Spleen (tissue), 11 donors: ENCODE results near the gene TRABD2B. TPM values are rescaled to one million over a fixed set of nuclear protein-coding genes. Genes with fewer than 3 reads are reported as not detected.
A peak's percentile ranks its signal among the peaks of the same experiment; 100 is the strongest.

Source experiments
- DNase-seq: peaks from one replicate; pipeline ENCODE4 v3.0.0-alpha.2; 2020
- H3K27ac ChIP-seq, 8 donors: fragments of 200-600 bp; sonication (generic) in 7 of 8; 1 replicate in 4 of 8; 2 replicates in 4 of 8; pipeline versions ENCODE4 v1.5.0 to v1.8.0; 2016 to 2021; ENCODE audit warnings: inconsistent platforms in 4 of 8, mild to moderate bottlenecking in 4 of 8, moderate library complexity in 1 of 8
- H3K27me3 ChIP-seq, 7 donors: fragments of 200-600 bp; sonication (generic) in 6 of 7; replicated peaks in 1 of 7; 1 replicate in 4 of 7; 2 replicates in 3 of 7; pipeline versions ENCODE4 v1.5.0 to v1.8.0; 2016 to 2021; ENCODE audit warnings: inconsistent platforms in 3 of 7, mild to moderate bottlenecking in 1 of 7
- H3K36me3 ChIP-seq, 6 donors: fragments of 200-600 bp; sonication (generic) in 5 of 6; 1 replicate in 4 of 6; 2 replicates in 2 of 6; pipeline versions ENCODE4 v1.5.0 to v1.8.0; 2016 to 2021; ENCODE audit warnings: inconsistent platforms in 2 of 6
- H3K4me1 ChIP-seq, 6 donors: fragments of 200-600 bp; sonication (generic) in 5 of 6; 1 replicate in 3 of 6; 2 replicates in 3 of 6; pipeline versions ENCODE4 v1.5.0 to v1.8.0; 2016 to 2021; ENCODE audit warnings: inconsistent platforms in 3 of 6
- H3K4me3 ChIP-seq, 8 donors: fragments of 200-600 bp; sonication (generic) in 7 of 8; 1 replicate in 4 of 8; 2 replicates in 4 of 8; pipeline versions ENCODE4 v1.5.0 to v1.8.0; 2016 to 2021; ENCODE audit warnings: inconsistent platforms in 4 of 8, mild to moderate bottlenecking in 4 of 8, moderate library complexity in 2 of 8
- H3K9me3 ChIP-seq, 8 donors: fragments of 200-600 bp; sonication (generic) in 7 of 8; 1 replicate in 4 of 8; 2 replicates in 4 of 8; pipeline versions ENCODE4 v1.5.0 to v1.8.0; 2016 to 2021; ENCODE audit warnings: inconsistent platforms in 4 of 8
- POLR2A ChIP-seq, 3 donors: fragments of 450-650 bp; IDR thresholded peaks; one replicate each; pipeline ENCODE4 v1.5.1; 2017; ENCODE audit warnings: antibody characterized with exemption in 3 of 3, mild to moderate bottlenecking in 1 of 3
- POLR2AphosphoS5 ChIP-seq, 3 donors: sonication (generic); formaldehyde crosslinking; IDR thresholded peaks; one replicate each; pipeline ENCODE4 v1.5.1; 2017; ENCODE audit warnings: antibody characterized with exemption in 3 of 3
- WGBS, 5 donors: extraction: QIAGEN DNeasy Blood & Tissue Kit in 3 of 5; methylation state at CpG; one replicate each; pipeline versions ENCODE4 v1.1.5 to v1.1.7; 2013 to 2018; 5-methylcytosine and 5-hydroxymethylcytosine counted together
- intact Hi-C: fragments of 100-400 bp; cut with DNase I; formaldehyde crosslinking; loops from one replicate; pipeline ENCODE4 v1.15.0; 2023; ENCODE audit warnings: low total_unique reads
- polyA plus RNA-seq, 3 donors: library from polyadenylated mRNA; stranded (reverse); fragments of 200-250 nt; gene quantifications; one replicate each; pipeline ENCODE4 v1.2.1, GENCODE V29; 2013
- total RNA-seq, 7 donors: library from RNA; depleted of rRNA in 3 of 7; stranded (reverse); fragments of >200 nt in 3 of 7; fragmentation: NEBNext Ultra II Directional in 4 of 7; extraction: Animal tissue kit (Norgen Biotek cat#: 25700) in 4 of 7; gene quantifications; one replicate each; pipeline versions ENCODE4 v1.1.0 to v1.2.1, GENCODE V29; 2016 to 2021
- TF ChIP-seq, protein P1 (sequence below), 11 experiments: fragments of 200-600 bp in 7 of 11; fragments of 450-650 bp in 4 of 11; sonication (generic) in 4 of 11; IDR thresholded peaks in 8 of 11; conservative IDR thresholded peaks in 3 of 11; 1 replicate in 7 of 11; 2 replicates in 4 of 11; pipeline versions ENCODE4 v1.4.0 to v1.8.0; 2016 to 2021; ENCODE audit warnings: antibody characterized with exemption in 11 of 11, inconsistent platforms in 4 of 11, mild to moderate bottlenecking in 1 of 11
- donor health status: healthy with polysubstance abuse.
- donor health status: DM: no; HTN: no; CAD: no; lungs with moderate emphysema.
- donor health status: DM: no; HTN: no; CAD: no.
- donor health status: Bipolar disorder and iron deficiency.
- donor health status: healthy.
- donor health status: DM: no; HTN: no; CAD: no.
- donor health status: DM: yes; HTN: yes; CAD: no.

TRABD2B gene
- total and polyA plus RNA-seq, 10 donors: 0.11 to 3.5 (median 0.64) TPM

DNA sequence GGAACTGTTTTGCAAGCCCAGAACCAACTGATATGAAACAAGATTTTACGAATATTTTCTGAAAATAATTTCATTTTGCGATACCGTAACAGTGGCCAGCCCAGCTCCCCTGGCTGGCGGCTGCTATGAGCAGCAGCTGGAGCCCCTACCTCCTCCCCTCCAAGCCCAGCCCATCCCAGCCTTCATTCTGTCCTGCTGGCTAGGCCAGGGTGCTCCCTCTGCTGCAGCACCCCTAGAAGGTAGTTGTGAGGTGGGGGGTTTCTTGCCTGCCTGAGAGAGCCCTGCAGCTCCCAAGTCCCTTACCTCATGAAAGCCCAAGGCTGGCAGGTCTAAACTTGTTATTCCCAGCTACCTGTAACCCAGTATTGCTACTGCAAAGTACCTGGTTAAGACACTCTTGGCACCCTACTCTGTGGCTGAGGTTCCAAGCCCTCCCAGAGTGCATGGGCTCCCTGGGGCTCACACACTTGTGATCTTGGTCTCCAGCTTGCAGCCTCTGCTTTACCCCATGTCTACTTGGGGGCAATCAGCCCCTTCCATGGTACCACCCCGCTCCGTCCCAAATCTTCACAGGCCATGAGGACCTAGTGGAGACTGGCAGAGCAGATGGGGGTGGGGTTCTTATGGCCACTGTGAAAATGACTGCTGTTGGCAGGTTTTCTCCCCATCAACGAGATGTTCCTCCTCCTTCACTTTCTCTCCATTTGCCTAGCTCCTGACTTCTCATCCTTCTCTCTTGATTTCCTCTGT is 239.8 kb downstream of the TRABD2B start:
- intact Hi-C loops: no loop called here
- no peak for TF ChIP-seq POLR2A (IDR thresholded peaks at IDR 0.05)
- DNase-seq: peak; percentile 49
- no peak overlapping the region for H3K27ac ChIP-seq
- no peaks in the 10 kb centered on the region for H3K36me3 ChIP-seq
- 89 to 95% (median 90%) methylated on average over 7 of the region's 7 CpGs for WGBS, 5 donors
- no peaks in the 10 kb centered on the region for H3K9me3 ChIP-seq
- H3K4me3 ChIP-seq: no peak overlapping the region
- H3K27me3 ChIP-seq: peaks cover 0 to 38% (median 0%) of the 10 kb centered on the region in 7 donors
- H3K4me1 ChIP-seq: peaks cover 0 to 6% (median 0%) of the 10 kb centered on the region in 6 donors

DNA sequence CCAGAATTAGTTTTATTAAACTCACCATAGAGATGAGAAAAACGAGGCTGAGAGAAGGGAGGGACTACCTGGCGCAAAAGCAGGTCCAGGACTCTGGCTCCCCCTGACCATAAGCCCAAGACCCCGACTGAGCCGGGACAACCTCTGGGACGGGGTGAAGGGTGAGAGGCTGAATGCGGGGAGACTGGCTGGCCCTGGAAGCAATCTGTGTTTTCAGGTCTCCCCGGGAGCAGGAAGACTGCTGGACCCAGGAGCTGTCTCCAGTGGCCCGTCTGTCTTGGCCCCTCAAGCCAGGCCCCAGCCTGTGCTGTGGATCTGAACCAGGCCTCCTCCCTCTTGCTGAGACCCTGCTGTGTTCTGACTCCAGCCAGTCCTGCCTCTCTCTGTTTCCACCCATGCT is 240.8 kb downstream of the TRABD2B start:
- Histone ChIP-seq H3K9me3 (no peaks in the 10 kb centered on the region), H3K27ac (no peak overlapping the region), H3K4me1 (peaks cover 0 to 6% (median 0%) of the 10 kb centered on the region in 6 donors), H3K36me3 (no peaks in the 10 kb centered on the region), H3K27me3 (peaks cover 0 to 32% (median 0%) of the 10 kb centered on the region in 7 donors), H3K4me3 (no peak overlapping the region)
- peak; percentile 41 for DNase-seq
- intact Hi-C loops: no loop called here
- WGBS, 5 donors: 78 to 94% (median 88%) methylated on average over 8 of the region's 8 CpGs
- TF ChIP-seq POLR2A (IDR thresholded peaks at IDR 0.05) (no peak), POLR2AphosphoS5 (IDR thresholded peaks at IDR 0.05) (no peak)
- TF ChIP-seq, protein P1, sequence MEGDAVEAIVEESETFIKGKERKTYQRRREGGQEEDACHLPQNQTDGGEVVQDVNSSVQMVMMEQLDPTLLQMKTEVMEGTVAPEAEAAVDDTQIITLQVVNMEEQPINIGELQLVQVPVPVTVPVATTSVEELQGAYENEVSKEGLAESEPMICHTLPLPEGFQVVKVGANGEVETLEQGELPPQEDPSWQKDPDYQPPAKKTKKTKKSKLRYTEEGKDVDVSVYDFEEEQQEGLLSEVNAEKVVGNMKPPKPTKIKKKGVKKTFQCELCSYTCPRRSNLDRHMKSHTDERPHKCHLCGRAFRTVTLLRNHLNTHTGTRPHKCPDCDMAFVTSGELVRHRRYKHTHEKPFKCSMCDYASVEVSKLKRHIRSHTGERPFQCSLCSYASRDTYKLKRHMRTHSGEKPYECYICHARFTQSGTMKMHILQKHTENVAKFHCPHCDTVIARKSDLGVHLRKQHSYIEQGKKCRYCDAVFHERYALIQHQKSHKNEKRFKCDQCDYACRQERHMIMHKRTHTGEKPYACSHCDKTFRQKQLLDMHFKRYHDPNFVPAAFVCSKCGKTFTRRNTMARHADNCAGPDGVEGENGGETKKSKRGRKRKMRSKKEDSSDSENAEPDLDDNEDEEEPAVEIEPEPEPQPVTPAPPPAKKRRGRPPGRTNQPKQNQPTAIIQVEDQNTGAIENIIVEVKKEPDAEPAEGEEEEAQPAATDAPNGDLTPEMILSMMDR (IDR thresholded peaks at IDR 0.05 in 8 of 11, conservative IDR thresholded peaks at IDR 0.05 in 3 of 11): no peak

DNA sequence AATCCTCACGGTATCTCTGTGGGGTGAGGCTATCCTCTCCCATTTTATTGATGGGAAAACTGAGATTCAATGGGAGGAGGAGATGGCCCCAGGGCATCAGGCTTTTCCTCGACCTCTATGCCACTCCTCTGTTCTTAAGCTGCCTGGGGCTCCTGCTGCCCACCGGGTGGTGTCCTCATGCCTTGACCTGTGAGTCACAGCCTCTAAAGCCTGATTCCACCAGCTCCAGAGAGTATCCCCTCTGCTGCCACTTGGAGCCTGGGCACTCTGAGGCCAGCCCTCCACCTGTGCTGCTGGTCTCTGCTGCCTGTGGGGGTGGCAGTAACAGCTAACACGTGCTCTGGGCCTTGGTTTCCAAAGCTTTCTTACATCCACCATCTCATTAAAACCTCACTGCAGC is 241.2 kb downstream of the TRABD2B start:
- intact Hi-C loops: no loop called here
- no peak overlapping the region for H3K4me3 ChIP-seq
- WGBS, 5 donors: 69 to 84% (median 83%) methylated on average over 4 of the region's 4 CpGs
- peak; percentile 42 for DNase-seq
- peaks cover 0 to 28% (median 0%) of the 10 kb centered on the region in 7 donors for H3K27me3 ChIP-seq
- no peaks in the 10 kb centered on the region for H3K9me3 ChIP-seq
- peaks cover 0 to 5% (median 0%) of the 10 kb centered on the region in 6 donors for H3K4me1 ChIP-seq
- no peaks in the 10 kb centered on the region for H3K36me3 ChIP-seq
- no peak overlapping the region for H3K27ac ChIP-seq
- TF ChIP-seq POLR2A (IDR thresholded peaks at IDR 0.05): no peak
- no peak for TF ChIP-seq POLR2AphosphoS5 (IDR thresholded peaks at IDR 0.05)
- TF ChIP-seq, protein P1 (IDR thresholded peaks at IDR 0.05 in 8 of 11, conservative IDR thresholded peaks at IDR 0.05 in 3 of 11): no peak

DNA sequence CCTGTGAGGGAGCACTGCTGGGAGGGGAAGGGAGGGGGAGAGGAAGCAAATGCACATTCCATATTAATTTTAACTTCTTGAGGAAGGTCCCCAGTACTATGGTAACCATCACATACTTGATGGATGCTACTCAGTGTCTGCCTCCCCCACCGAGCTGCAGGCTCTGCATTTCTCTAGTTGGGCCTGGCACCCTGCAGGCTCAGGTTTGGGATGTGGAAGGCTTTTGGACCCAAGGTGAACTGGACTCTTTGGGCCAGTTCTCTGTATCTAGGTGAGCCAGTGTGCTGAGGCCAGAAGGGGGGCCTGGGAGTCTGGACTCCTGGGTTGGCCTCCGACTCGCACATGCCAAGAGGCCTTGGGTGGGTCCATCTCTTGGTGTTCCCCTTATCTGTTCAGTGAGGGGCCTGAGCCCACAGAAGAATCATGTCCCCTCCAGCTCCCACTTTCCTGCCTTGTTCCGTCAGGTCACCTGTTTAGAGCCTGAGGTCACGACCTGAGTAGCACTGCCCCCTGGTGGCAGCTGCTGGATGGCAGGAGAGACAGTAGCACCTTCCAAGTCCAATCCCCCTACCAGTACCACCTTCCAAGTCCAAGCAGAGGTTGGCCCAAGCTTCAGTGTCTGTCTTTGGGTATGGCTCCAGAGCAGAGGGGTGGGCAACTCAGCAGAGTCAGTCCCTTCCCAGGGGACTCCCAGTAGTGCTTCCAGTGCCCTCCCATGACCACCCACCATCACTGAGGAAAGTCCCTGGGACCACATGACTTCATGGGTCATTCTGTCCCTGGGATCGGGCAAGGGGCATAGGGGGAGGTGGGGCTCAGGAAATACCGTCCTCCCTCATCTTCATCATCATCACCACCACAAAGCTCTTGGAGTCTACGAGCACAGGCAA is 241.8 kb downstream of the TRABD2B start:
- DNase-seq: peak; percentile 76
- Histone ChIP-seq H3K9me3 (no peaks in the 10 kb centered on the region), H3K27me3 (peaks cover 0 to 26% (median 0%) of the 10 kb centered on the region in 7 donors), H3K36me3 (no peaks in the 10 kb centered on the region), H3K4me1 (no peaks in the 10 kb centered on the region), H3K4me3 (no peak overlapping the region), H3K27ac (no peak overlapping the region)
- 61 to 85% (median 77%) methylated on average over 7 to 8 of the region's 8 CpGs for WGBS, 5 donors
- TF ChIP-seq POLR2AphosphoS5 (IDR thresholded peaks at IDR 0.05): no peak
- TF ChIP-seq, protein P1 (IDR thresholded peaks at IDR 0.05 in 8 of 11, conservative IDR thresholded peaks at IDR 0.05 in 3 of 11): peak in 10 of 11 experiments; percentile 11 to 60 (median 39)
- intact Hi-C loops: no loop called here
